Measurements from ENCODE around the gene GLDC. TPM values are rescaled to one million over a fixed set of nuclear protein-coding genes. Genes with fewer than 3 reads are reported as not detected.

The GLDC gene
- total RNA-seq, 1 donor from 2014 or later = 29.1 TPM

GRCh38 chr9:6687180-6687579, 41.7 kb upstream of the GLDC start:
- H3K4me1 Mint-ChIP-seq (ENCODE audit: unreplicated experiment) = peaks cover 7% of the 10 kb centered on the region
- peaks cover 1% of the 10 kb centered on the region for H3K27me3 Mint-ChIP-seq (ENCODE audit: unreplicated experiment)
- DNase-seq (ENCODE audit: low spot score) = no peak
- H3K9me3 Mint-ChIP-seq (ENCODE audit: unreplicated experiment) = no peaks in the 10 kb centered on the region
- no peak overlapping the region for H3K27ac Mint-ChIP-seq (ENCODE audit: unreplicated experiment)
- no peak overlapping the region for H3K4me3 Mint-ChIP-seq (ENCODE audit: unreplicated experiment)
- H3K36me3 Mint-ChIP-seq (ENCODE audit: low read depth, unreplicated experiment) = peaks cover 7% of the 10 kb centered on the region
- TF ChIP-seq, protein P1, sequence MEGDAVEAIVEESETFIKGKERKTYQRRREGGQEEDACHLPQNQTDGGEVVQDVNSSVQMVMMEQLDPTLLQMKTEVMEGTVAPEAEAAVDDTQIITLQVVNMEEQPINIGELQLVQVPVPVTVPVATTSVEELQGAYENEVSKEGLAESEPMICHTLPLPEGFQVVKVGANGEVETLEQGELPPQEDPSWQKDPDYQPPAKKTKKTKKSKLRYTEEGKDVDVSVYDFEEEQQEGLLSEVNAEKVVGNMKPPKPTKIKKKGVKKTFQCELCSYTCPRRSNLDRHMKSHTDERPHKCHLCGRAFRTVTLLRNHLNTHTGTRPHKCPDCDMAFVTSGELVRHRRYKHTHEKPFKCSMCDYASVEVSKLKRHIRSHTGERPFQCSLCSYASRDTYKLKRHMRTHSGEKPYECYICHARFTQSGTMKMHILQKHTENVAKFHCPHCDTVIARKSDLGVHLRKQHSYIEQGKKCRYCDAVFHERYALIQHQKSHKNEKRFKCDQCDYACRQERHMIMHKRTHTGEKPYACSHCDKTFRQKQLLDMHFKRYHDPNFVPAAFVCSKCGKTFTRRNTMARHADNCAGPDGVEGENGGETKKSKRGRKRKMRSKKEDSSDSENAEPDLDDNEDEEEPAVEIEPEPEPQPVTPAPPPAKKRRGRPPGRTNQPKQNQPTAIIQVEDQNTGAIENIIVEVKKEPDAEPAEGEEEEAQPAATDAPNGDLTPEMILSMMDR (IDR thresholded peaks at IDR 0.05; ENCODE audit: unreplicated experiment) = no peak

- Mint-ChIP-seq H3K9me3 (ENCODE audit: unreplicated experiment) (no peaks in the 10 kb centered on the region), H3K27ac (ENCODE audit: unreplicated experiment) (no peak overlapping the region), H3K27me3 (ENCODE audit: unreplicated experiment) (peaks cover 1% of the 10 kb centered on the region), H3K4me1 (ENCODE audit: unreplicated experiment) (peaks cover 7% of the 10 kb centered on the region), H3K36me3 (ENCODE audit: low read depth, unreplicated experiment) (peaks cover 7% of the 10 kb centered on the region), H3K4me3 (ENCODE audit: unreplicated experiment) (no peak overlapping the region)
- TF ChIP-seq, protein P1 (IDR thresholded peaks at IDR 0.05; ENCODE audit: unreplicated experiment) = no peak
- no peak for DNase-seq (ENCODE audit: low spot score)
These were observed 40.9 kb upstream of the GLDC start for GRCh38 chr9:6686396-6686795.

DNA sequence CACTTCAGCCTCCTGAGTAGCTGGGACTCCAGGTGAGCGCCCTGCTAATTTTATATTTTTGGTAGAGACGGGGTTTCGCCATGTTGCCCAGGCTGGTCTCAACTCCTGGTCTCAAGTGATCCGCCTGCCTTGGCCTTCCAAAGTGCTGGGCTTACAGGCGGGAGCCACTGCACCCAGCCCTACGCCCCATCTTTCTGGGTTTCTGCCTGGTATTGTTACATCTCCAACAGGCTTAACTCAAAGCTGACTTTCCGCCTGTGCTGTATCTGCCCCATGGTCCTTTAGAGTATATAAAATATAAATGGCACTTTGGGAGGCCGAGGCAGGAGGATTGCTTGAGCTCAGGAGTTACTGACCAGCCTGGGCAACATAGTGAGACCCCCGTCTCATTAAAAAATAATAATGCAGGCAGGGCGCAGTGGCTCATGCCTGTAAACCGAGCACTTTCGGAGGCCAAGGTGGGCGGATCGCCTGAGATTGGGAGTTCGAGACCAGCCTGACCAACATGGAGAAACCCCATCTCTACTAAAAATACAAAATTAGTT, 36.5 kb upstream of the GLDC start:
- TF ChIP-seq, protein P1 (IDR thresholded peaks at IDR 0.05; ENCODE audit: unreplicated experiment) = no peak
- peaks cover 1% of the 10 kb centered on the region for H3K27me3 Mint-ChIP-seq (ENCODE audit: unreplicated experiment)
- H3K4me1 Mint-ChIP-seq (ENCODE audit: unreplicated experiment) = peaks cover 11% of the 10 kb centered on the region
- peak overlapping the region; percentile 93 for H3K4me3 Mint-ChIP-seq (ENCODE audit: unreplicated experiment)
- H3K36me3 Mint-ChIP-seq (ENCODE audit: low read depth, unreplicated experiment) = peaks cover 7% of the 10 kb centered on the region
- H3K9me3 Mint-ChIP-seq (ENCODE audit: unreplicated experiment) = no peaks in the 10 kb centered on the region
- DNase-seq (ENCODE audit: low spot score) = no peak
- peak overlapping the region; percentile 96 for H3K27ac Mint-ChIP-seq (ENCODE audit: unreplicated experiment)

DNA sequence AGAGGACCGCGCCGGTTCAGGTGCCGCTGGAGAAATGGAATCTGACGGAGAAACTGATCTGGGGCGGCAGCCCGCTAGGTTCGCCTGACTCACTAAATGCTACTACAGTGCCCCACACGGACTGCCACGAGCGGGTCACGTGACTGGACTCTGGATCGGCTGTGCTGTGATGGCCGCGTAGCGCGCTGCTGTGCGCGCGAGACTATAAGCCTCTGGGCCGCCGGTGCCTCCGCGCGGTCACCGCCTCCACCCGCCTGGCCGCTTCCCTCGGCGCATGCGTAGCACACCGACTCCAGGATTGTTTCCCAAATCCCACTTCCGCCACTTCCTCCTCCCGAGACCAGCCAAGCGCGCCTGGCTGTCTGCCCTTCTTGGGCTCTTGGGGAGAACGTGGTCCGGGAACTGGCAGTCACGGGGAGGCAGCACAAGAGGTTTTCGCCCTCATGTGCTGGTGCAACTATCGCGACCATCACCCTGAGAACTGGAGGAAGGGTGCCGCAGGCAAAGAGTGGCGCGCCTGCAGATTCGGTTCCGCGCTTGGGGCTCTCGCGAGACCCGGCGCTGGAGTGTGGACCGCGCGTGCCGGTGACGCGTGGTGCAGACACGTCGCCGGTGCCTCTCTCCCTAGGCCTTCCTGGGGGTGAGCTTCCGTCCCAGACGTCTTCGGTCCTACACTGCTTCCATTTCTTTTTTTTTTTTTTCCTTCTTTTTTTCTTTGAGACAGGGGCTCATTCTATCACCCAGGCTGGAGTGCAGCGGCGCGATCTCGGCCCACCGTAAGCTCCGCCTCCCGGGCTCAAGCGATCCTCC, 35.8 kb upstream of the GLDC start:
- Mint-ChIP-seq H3K4me1 (ENCODE audit: unreplicated experiment) (peaks cover 11% of the 10 kb centered on the region), H3K36me3 (ENCODE audit: low read depth, unreplicated experiment) (peaks cover 7% of the 10 kb centered on the region), H3K27me3 (ENCODE audit: unreplicated experiment) (peaks cover 1% of the 10 kb centered on the region)

More for the DNA sequence above, 35.8 kb upstream of the GLDC start:
- peak overlapping the region; percentile 93 for H3K4me3 Mint-ChIP-seq (ENCODE audit: unreplicated experiment)
- TF ChIP-seq, protein P1 (IDR thresholded peaks at IDR 0.05; ENCODE audit: unreplicated experiment) = no peak
- H3K27ac Mint-ChIP-seq (ENCODE audit: unreplicated experiment) = peak overlapping the region; percentile 96
- H3K9me3 Mint-ChIP-seq (ENCODE audit: unreplicated experiment) = no peaks in the 10 kb centered on the region
- peak; percentile 95 for DNase-seq (ENCODE audit: low spot score)

Measured in endothelial cell (in vitro differentiated cells).